WTC11 (cell line): ENCODE results near the gene HLTF. TPM values are rescaled to one million over a fixed set of nuclear protein-coding genes. Genes with fewer than 3 reads are reported as not detected.

Experiments used
- ATAC-seq: fragments of 200-7000 bp; cut with Tn5 transposase; 2 replicates; pipeline ENCODE4 v1.10.0; 2021; ENCODE audit warnings: mild to moderate bottlenecking, moderate library complexity
- CTCF ChIA-PET: fragments of 300-600 bp; sonication (Branson Sonifier 250); formaldehyde crosslinking; loops from one replicate; lab custom pipeline; 2021; ENCODE audit warnings: antibody characterized with exemption; lab: Charles Lee
- POLR2A ChIA-PET: fragments of 350-600 bp; sonication (Branson Sonifier 250); formaldehyde crosslinking; loops from one replicate; lab custom pipeline; 2021; ENCODE audit warnings: antibody characterized with exemption; lab: Charles Lee
- DNase-seq: peaks from one replicate; pipeline ENCODE4 v3.0.0; 2021; ENCODE audit warnings: low spot score
- H3K27ac Mint-ChIP-seq: 2 replicates; pipeline ENCODE4 v1.8.0; 2021; ENCODE audit warnings: mixed read lengths
- H3K27me3 Mint-ChIP-seq: 2 replicates; pipeline ENCODE4 v1.8.0; 2021; ENCODE audit warnings: low read depth, mild to moderate bottlenecking, moderate library complexity, mixed read lengths
- H3K36me3 Mint-ChIP-seq: 2 replicates; pipeline ENCODE4 v1.8.0; 2021; ENCODE audit warnings: mixed read lengths
- H3K4me1 Mint-ChIP-seq: 2 replicates; pipeline ENCODE4 v1.8.0; 2022; ENCODE audit warnings: mixed read lengths
- H3K4me3 Mint-ChIP-seq: 2 replicates; pipeline ENCODE4 v1.8.0; 2021; ENCODE audit warnings: mild to moderate bottlenecking, moderate library complexity, mixed read lengths
- H3K9me3 Mint-ChIP-seq: 2 replicates; pipeline ENCODE4 v1.8.0; 2021; ENCODE audit warnings: mixed read lengths
- CREM ChIP-seq: sonication (generic); formaldehyde crosslinking; IDR thresholded peaks from 2 replicates; pipeline ENCODE4 v1.8.1; 2022; ENCODE audit warnings: mild to moderate bottlenecking, missing genetic modification reagents, moderate library complexity
- ELF4 ChIP-seq: sonication (generic); formaldehyde crosslinking; IDR thresholded peaks from 2 replicates; pipeline ENCODE4 v1.8.1; 2022; ENCODE audit warnings: low read depth, mild to moderate bottlenecking, moderate library complexity, missing genetic modification reagents
- ETV6 ChIP-seq: sonication (generic); formaldehyde crosslinking; IDR thresholded peaks from 2 replicates; pipeline ENCODE4 v1.8.1; 2022; ENCODE audit warnings: mild to moderate bottlenecking, missing genetic modification reagents
- FOXP1 ChIP-seq: sonication (generic); formaldehyde crosslinking; IDR thresholded peaks from 2 replicates; pipeline ENCODE4 v1.8.0; 2022; ENCODE audit warnings: missing genetic modification reagents, mild to moderate bottlenecking, moderate library complexity, borderline replicate concordance
- GTF2I ChIP-seq: fragments of 250-450 bp; sonication (Bioruptor Pico); conservative IDR thresholded peaks from 2 replicates; pipeline ENCODE4 v1.4.0; 2021; ENCODE audit warnings: mild to moderate bottlenecking
- NFYB ChIP-seq: sonication (generic); formaldehyde crosslinking; conservative IDR thresholded peaks from 2 replicates; pipeline ENCODE4 v1.8.0; 2022; ENCODE audit warnings: low read depth, missing genetic modification reagents
- NR2C2 ChIP-seq: sonication (generic); formaldehyde crosslinking; IDR thresholded peaks from 2 replicates; pipeline ENCODE4 v1.8.0; 2022; ENCODE audit warnings: mild to moderate bottlenecking, missing genetic modification reagents
- TEAD4 ChIP-seq: sonication (generic); formaldehyde crosslinking; IDR thresholded peaks from 2 replicates; pipeline ENCODE4 v1.8.0; 2022; ENCODE audit warnings: mild to moderate bottlenecking, missing genetic modification reagents
- ZBTB21 ChIP-seq: sonication (generic); formaldehyde crosslinking; IDR thresholded peaks from 2 replicates; pipeline ENCODE4 v1.8.1; 2023; ENCODE audit warnings: mild to moderate bottlenecking, missing genetic modification reagents, borderline replicate concordance
- total RNA-seq: library from RNA; stranded (reverse); gene quantifications from 3 replicates; pipeline ENCODE4 v1.2.3, GENCODE V29; 2021
- TF ChIP-seq, protein P1 (sequence below): sonication (generic); formaldehyde crosslinking; IDR thresholded peaks from 2 replicates; pipeline ENCODE4 v1.8.0; 2022; ENCODE audit warnings: mild to moderate bottlenecking, missing genetic modification reagents
- TF ChIP-seq, protein P2 (sequence below): sonication (generic); formaldehyde crosslinking; IDR thresholded peaks from 2 replicates; pipeline ENCODE4 v1.8.1; 2023; ENCODE audit warnings: mild to moderate bottlenecking, missing genetic modification reagents, moderate library complexity
- TF ChIP-seq, protein P3 (sequence below): sonication (generic); formaldehyde crosslinking; conservative IDR thresholded peaks from 2 replicates; pipeline ENCODE4 v1.8.1; 2023; ENCODE audit warnings: mild to moderate bottlenecking, low read depth, missing genetic modification reagents, moderate library complexity
- TF ChIP-seq, protein P4 (sequence below): sonication (generic); formaldehyde crosslinking; IDR thresholded peaks from 2 replicates; pipeline ENCODE4 v1.8.1; 2022; ENCODE audit warnings: mild to moderate bottlenecking, moderate library complexity, missing genetic modification reagents
- TF ChIP-seq, protein P5 (sequence below): sonication (generic); formaldehyde crosslinking; IDR thresholded peaks from 2 replicates; pipeline ENCODE4 v1.8.0; 2023; ENCODE audit warnings: missing genetic modification reagents, mild to moderate bottlenecking, borderline replicate concordance
- TF ChIP-seq, protein P6 (sequence below): sonication (generic); formaldehyde crosslinking; IDR thresholded peaks from 2 replicates; pipeline ENCODE4 v1.8.1; 2023; ENCODE audit warnings: mild to moderate bottlenecking, moderate library complexity, missing genetic modification reagents
- TF ChIP-seq, protein P7 (sequence below): sonication (generic); formaldehyde crosslinking; IDR thresholded peaks from 2 replicates; pipeline ENCODE4 v1.8.1; 2023; ENCODE audit warnings: mild to moderate bottlenecking, missing genetic modification reagents
- TF ChIP-seq, protein P8 (sequence below): sonication (generic); formaldehyde crosslinking; conservative IDR thresholded peaks from 2 replicates; pipeline ENCODE4 v1.8.1; 2022; ENCODE audit warnings: mild to moderate bottlenecking, missing genetic modification reagents
- TF ChIP-seq, protein P9 (sequence below): fragments of 250-450 bp; sonication (Bioruptor Pico); IDR thresholded peaks from 2 replicates; pipeline ENCODE4 v1.9.0; 2021; ENCODE audit warnings: mild to moderate bottlenecking
- TF ChIP-seq, protein P10 (sequence below): sonication (generic); formaldehyde crosslinking; IDR thresholded peaks from 2 replicates; pipeline ENCODE4 v1.8.0; 2022; ENCODE audit warnings: mild to moderate bottlenecking, missing genetic modification reagents

Gene HLTF
- total RNA-seq, 1 experiment from 2014 or later, result 62.4 TPM

DNA sequence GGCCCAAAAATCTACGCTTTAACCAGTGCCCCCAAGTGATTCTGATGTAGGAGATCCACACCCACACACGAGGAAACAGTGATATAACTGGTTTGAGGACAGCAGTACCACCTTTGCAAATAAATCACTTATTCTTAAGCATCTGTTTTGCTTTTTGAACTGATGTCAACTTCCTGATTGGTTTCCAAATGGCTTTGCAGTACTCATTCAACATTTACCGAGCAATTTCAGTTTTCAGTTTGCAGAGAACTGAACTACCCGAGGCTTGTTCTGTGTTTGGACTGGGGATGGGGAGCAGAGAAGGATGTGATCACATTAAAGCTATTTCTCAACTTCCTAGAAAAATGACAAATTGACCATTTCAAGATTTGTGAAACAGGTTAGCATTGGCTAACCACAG is 96.1 kb downstream of the HLTF start:
- CTCF ChIA-PET, result interaction anchor here (1.0 to 2.5 kb wide), 4 partner anchors 31 to 131 kb away, joined by 3 to 23 read pairs (median 4); no protein-coding TSS in a partner anchor

More for the DNA sequence above, 96.1 kb downstream of the HLTF start:
- Mint-ChIP-seq H3K36me3 (peaks cover 5% of the 10 kb centered on the region; the same call in 1 of the 2 replicates), H3K27ac (no peak overlapping the region), H3K9me3 (no peaks in the 10 kb centered on the region), H3K4me1 (peaks cover 42% of the 10 kb centered on the region), H3K27me3 (peaks cover 17% of the 10 kb centered on the region), H3K4me3 (peak overlapping the region; percentile 71)
- POLR2A ChIA-PET, result no interaction called here
- no peak for ATAC-seq
- TF ChIP-seq CREM (CRISPR knock-in tag), result no peak
- no peak for TF ChIP-seq ETV6
- no peak for TF ChIP-seq ZBTB21 (CRISPR knock-in tag)
- TF ChIP-seq NFYB (CRISPR knock-in tag), result no peak
- TF ChIP-seq, protein P1, sequence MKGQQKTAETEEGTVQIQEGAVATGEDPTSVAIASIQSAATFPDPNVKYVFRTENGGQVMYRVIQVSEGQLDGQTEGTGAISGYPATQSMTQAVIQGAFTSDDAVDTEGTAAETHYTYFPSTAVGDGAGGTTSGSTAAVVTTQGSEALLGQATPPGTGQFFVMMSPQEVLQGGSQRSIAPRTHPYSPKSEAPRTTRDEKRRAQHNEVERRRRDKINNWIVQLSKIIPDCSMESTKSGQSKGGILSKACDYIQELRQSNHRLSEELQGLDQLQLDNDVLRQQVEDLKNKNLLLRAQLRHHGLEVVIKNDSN (CRISPR knock-in tag), result no peak
- TF ChIP-seq, protein P2, sequence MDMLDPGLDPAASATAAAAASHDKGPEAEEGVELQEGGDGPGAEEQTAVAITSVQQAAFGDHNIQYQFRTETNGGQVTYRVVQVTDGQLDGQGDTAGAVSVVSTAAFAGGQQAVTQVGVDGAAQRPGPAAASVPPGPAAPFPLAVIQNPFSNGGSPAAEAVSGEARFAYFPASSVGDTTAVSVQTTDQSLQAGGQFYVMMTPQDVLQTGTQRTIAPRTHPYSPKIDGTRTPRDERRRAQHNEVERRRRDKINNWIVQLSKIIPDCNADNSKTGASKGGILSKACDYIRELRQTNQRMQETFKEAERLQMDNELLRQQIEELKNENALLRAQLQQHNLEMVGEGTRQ, result no peak
- TF ChIP-seq, protein P3, sequence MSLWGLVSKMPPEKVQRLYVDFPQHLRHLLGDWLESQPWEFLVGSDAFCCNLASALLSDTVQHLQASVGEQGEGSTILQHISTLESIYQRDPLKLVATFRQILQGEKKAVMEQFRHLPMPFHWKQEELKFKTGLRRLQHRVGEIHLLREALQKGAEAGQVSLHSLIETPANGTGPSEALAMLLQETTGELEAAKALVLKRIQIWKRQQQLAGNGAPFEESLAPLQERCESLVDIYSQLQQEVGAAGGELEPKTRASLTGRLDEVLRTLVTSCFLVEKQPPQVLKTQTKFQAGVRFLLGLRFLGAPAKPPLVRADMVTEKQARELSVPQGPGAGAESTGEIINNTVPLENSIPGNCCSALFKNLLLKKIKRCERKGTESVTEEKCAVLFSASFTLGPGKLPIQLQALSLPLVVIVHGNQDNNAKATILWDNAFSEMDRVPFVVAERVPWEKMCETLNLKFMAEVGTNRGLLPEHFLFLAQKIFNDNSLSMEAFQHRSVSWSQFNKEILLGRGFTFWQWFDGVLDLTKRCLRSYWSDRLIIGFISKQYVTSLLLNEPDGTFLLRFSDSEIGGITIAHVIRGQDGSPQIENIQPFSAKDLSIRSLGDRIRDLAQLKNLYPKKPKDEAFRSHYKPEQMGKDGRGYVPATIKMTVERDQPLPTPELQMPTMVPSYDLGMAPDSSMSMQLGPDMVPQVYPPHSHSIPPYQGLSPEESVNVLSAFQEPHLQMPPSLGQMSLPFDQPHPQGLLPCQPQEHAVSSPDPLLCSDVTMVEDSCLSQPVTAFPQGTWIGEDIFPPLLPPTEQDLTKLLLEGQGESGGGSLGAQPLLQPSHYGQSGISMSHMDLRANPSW (CRISPR knock-in tag), result no peak
- TF ChIP-seq GTF2I (CRISPR knock-in tag), result no peak
- TF ChIP-seq TEAD4, result no peak
- TF ChIP-seq, protein P4, sequence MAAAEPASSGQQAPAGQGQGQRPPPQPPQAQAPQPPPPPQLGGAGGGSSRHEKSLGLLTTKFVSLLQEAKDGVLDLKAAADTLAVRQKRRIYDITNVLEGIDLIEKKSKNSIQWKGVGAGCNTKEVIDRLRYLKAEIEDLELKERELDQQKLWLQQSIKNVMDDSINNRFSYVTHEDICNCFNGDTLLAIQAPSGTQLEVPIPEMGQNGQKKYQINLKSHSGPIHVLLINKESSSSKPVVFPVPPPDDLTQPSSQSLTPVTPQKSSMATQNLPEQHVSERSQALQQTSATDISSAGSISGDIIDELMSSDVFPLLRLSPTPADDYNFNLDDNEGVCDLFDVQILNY, result no peak
- TF ChIP-seq ELF4 (CRISPR knock-in tag), result no peak
- TF ChIP-seq, protein P5, sequence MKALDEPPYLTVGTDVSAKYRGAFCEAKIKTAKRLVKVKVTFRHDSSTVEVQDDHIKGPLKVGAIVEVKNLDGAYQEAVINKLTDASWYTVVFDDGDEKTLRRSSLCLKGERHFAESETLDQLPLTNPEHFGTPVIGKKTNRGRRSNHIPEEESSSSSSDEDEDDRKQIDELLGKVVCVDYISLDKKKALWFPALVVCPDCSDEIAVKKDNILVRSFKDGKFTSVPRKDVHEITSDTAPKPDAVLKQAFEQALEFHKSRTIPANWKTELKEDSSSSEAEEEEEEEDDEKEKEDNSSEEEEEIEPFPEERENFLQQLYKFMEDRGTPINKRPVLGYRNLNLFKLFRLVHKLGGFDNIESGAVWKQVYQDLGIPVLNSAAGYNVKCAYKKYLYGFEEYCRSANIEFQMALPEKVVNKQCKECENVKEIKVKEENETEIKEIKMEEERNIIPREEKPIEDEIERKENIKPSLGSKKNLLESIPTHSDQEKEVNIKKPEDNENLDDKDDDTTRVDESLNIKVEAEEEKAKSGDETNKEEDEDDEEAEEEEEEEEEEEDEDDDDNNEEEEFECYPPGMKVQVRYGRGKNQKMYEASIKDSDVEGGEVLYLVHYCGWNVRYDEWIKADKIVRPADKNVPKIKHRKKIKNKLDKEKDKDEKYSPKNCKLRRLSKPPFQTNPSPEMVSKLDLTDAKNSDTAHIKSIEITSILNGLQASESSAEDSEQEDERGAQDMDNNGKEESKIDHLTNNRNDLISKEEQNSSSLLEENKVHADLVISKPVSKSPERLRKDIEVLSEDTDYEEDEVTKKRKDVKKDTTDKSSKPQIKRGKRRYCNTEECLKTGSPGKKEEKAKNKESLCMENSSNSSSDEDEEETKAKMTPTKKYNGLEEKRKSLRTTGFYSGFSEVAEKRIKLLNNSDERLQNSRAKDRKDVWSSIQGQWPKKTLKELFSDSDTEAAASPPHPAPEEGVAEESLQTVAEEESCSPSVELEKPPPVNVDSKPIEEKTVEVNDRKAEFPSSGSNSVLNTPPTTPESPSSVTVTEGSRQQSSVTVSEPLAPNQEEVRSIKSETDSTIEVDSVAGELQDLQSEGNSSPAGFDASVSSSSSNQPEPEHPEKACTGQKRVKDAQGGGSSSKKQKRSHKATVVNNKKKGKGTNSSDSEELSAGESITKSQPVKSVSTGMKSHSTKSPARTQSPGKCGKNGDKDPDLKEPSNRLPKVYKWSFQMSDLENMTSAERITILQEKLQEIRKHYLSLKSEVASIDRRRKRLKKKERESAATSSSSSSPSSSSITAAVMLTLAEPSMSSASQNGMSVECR (CRISPR knock-in tag), result no peak
- no peak for TF ChIP-seq NR2C2 (CRISPR knock-in tag)
- TF ChIP-seq, protein P6, sequence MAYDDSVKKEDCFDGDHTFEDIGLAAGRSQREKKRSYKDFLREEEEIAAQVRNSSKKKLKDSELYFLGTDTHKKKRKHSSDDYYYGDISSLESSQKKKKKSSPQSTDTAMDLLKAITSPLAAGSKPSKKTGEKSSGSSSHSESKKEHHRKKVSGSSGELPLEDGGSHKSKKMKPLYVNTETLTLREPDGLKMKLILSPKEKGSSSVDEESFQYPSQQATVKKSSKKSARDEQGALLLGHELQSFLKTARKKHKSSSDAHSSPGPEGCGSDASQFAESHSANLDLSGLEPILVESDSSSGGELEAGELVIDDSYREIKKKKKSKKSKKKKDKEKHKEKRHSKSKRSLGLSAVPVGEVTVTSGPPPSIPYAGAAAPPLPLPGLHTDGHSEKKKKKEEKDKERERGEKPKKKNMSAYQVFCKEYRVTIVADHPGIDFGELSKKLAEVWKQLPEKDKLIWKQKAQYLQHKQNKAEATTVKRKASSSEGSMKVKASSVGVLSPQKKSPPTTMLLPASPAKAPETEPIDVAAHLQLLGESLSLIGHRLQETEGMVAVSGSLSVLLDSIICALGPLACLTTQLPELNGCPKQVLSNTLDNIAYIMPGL, result no peak
- TF ChIP-seq, protein P7, sequence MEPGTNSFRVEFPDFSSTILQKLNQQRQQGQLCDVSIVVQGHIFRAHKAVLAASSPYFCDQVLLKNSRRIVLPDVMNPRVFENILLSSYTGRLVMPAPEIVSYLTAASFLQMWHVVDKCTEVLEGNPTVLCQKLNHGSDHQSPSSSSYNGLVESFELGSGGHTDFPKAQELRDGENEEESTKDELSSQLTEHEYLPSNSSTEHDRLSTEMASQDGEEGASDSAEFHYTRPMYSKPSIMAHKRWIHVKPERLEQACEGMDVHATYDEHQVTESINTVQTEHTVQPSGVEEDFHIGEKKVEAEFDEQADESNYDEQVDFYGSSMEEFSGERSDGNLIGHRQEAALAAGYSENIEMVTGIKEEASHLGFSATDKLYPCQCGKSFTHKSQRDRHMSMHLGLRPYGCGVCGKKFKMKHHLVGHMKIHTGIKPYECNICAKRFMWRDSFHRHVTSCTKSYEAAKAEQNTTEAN (CRISPR knock-in tag), result no peak
- TF ChIP-seq FOXP1 (CRISPR knock-in tag), result no peak
- TF ChIP-seq, protein P8, sequence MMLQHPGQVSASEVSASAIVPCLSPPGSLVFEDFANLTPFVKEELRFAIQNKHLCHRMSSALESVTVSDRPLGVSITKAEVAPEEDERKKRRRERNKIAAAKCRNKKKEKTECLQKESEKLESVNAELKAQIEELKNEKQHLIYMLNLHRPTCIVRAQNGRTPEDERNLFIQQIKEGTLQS (CRISPR knock-in tag), result no peak
- TF ChIP-seq, protein P9, sequence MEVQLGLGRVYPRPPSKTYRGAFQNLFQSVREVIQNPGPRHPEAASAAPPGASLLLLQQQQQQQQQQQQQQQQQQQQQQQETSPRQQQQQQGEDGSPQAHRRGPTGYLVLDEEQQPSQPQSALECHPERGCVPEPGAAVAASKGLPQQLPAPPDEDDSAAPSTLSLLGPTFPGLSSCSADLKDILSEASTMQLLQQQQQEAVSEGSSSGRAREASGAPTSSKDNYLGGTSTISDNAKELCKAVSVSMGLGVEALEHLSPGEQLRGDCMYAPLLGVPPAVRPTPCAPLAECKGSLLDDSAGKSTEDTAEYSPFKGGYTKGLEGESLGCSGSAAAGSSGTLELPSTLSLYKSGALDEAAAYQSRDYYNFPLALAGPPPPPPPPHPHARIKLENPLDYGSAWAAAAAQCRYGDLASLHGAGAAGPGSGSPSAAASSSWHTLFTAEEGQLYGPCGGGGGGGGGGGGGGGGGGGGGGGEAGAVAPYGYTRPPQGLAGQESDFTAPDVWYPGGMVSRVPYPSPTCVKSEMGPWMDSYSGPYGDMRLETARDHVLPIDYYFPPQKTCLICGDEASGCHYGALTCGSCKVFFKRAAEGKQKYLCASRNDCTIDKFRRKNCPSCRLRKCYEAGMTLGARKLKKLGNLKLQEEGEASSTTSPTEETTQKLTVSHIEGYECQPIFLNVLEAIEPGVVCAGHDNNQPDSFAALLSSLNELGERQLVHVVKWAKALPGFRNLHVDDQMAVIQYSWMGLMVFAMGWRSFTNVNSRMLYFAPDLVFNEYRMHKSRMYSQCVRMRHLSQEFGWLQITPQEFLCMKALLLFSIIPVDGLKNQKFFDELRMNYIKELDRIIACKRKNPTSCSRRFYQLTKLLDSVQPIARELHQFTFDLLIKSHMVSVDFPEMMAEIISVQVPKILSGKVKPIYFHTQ (CRISPR knock-in tag), result no peak
- TF ChIP-seq, protein P10, sequence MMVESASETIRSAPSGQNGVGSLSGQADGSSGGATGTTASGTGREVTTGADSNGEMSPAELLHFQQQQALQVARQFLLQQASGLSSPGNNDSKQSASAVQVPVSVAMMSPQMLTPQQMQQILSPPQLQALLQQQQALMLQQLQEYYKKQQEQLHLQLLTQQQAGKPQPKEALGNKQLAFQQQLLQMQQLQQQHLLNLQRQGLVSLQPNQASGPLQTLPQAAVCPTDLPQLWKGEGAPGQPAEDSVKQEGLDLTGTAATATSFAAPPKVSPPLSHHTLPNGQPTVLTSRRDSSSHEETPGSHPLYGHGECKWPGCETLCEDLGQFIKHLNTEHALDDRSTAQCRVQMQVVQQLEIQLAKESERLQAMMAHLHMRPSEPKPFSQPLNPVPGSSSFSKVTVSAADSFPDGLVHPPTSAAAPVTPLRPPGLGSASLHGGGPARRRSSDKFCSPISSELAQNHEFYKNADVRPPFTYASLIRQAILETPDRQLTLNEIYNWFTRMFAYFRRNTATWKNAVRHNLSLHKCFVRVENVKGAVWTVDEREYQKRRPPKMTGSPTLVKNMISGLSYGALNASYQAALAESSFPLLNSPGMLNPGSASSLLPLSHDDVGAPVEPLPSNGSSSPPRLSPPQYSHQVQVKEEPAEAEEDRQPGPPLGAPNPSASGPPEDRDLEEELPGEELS (CRISPR knock-in tag), result no peak
- TF ChIP-seq, all 79 proteins: peak for 0
- DNase-seq, result no peak
